Endodermal cell (in vitro differentiated cells): Measurements from ENCODE around the gene ALKBH7. TPM values are rescaled to one million over a fixed set of nuclear protein-coding genes. Genes with fewer than 3 reads are reported as not detected.
A peak's percentile ranks its signal among the peaks of the same experiment; 100 is the strongest.

ENCODE experiments used
- DNase-seq: peaks from one replicate; pipeline ENCODE4 v3.0.0-alpha.2; 2017
- H3K27ac ChIP-seq: 2 replicates; pipeline ENCODE4 v1.5.1; 2013; ENCODE audit warnings: mild to moderate bottlenecking, low read depth, low read length, moderate library complexity
- H3K27me3 ChIP-seq: 2 replicates; pipeline ENCODE4 v1.6.1; 2013; ENCODE audit warnings: mild to moderate bottlenecking, low read length, moderate library complexity; ENCODE audit not compliant: insufficient read depth, control insufficient read depth, poor library complexity, severe bottlenecking
- H3K36me3 ChIP-seq: 2 replicates; pipeline ENCODE4 v1.7.0; 2013; ENCODE audit warnings: mild to moderate bottlenecking, low read length, moderate library complexity; ENCODE audit not compliant: control insufficient read depth, insufficient read depth
- H3K4me1 ChIP-seq: one replicate; pipeline ENCODE4 v1.7.0; 2013; ENCODE audit warnings: low read length; ENCODE audit not compliant: control insufficient read depth, insufficient read depth
- H3K4me3 ChIP-seq: 2 replicates; pipeline ENCODE4 v1.5.1; 2013; ENCODE audit warnings: mild to moderate bottlenecking, low read length, moderate library complexity
- H3K9ac ChIP-seq: 2 replicates; pipeline ENCODE4 v1.6.1; 2013; ENCODE audit warnings: mild to moderate bottlenecking, low read length, moderate library complexity; ENCODE audit not compliant: poor library complexity, severe bottlenecking; ENCODE audit errors: extremely low read depth
- H3K9me3 ChIP-seq: 2 replicates; pipeline ENCODE4 v1.6.1; 2013; ENCODE audit warnings: mild to moderate bottlenecking, low read length, moderate library complexity; ENCODE audit not compliant: control insufficient read depth
- H3K27ac Mint-ChIP-seq: 2 replicates; pipeline ENCODE4 v1.8.0; 2020; ENCODE audit warnings: mixed read lengths
- H3K27me3 Mint-ChIP-seq: 2 replicates; pipeline ENCODE4 v1.8.0; 2021; ENCODE audit warnings: mild to moderate bottlenecking, mixed read lengths; ENCODE audit not compliant: insufficient read depth
- H3K36me3 Mint-ChIP-seq: 2 replicates; pipeline ENCODE4 v1.8.0; 2020; ENCODE audit warnings: low read depth, mixed read lengths
- H3K4me1 Mint-ChIP-seq: 2 replicates; pipeline ENCODE4 v1.8.0; 2020; ENCODE audit warnings: mixed read lengths
- H3K4me3 Mint-ChIP-seq: 2 replicates; pipeline ENCODE4 v1.8.0; 2020; ENCODE audit warnings: mild to moderate bottlenecking, moderate library complexity, mixed read lengths
- H3K9me3 Mint-ChIP-seq: 2 replicates; pipeline ENCODE4 v1.8.0; 2020; ENCODE audit warnings: mild to moderate bottlenecking, mixed read lengths
- CTCF ChIP-seq: fragments of 200-600 bp; sonication (generic); conservative IDR thresholded peaks from 2 replicates; pipeline ENCODE4 v1.5.0; 2021; ENCODE audit warnings: antibody characterized with exemption, mild to moderate bottlenecking
- WGBS, 2 experiments: methylation state at CpG; one replicate each; pipeline versions ENCODE4 v1.1.5 to v1.1.7; 2013; ENCODE audit warnings: missing lambda C conversion rate in 2 of 2, mixed read lengths in 1 of 2; ENCODE audit not compliant: insufficient coverage in 1 of 2, insufficient read length in 1 of 2; 5-methylcytosine and 5-hydroxymethylcytosine counted together
- total RNA-seq, 2 donors: library from RNA; stranded (reverse); fragmentation: NEBNext Ultra II Directional in 1 of 2; extraction: Animal tissue kit (Norgen Biotek cat#: 25700) in 1 of 2; gene quantifications; 2 replicates in 1 of 2; 3 replicates in 1 of 2; pipeline ENCODE4 v1.2.1, GENCODE V29; 2021

The ALKBH7 gene
- total RNA-seq, 2 donors from 2014 or later: 80.0 to 98.3 TPM

GRCh38 chr19:6387372-6387771, 14.8 kb downstream of the ALKBH7 start:
- no peak overlapping the region for H3K4me3 Mint-ChIP-seq
- peaks cover 7% of the 10 kb centered on the region for H3K4me1 Mint-ChIP-seq
- no peaks in the 10 kb centered on the region for H3K4me1 ChIP-seq
- WGBS, 2 experiments: 94 to 95% methylated on average over 11 to 19 of the region's 19 CpGs
- peaks cover 58% of the 10 kb centered on the region for H3K36me3 Mint-ChIP-seq
- H3K9me3 ChIP-seq: no peaks in the 10 kb centered on the region
- TF ChIP-seq CTCF: no peak
- no peaks in the 10 kb centered on the region for H3K27me3 ChIP-seq
- no peaks in the 10 kb centered on the region for H3K27me3 Mint-ChIP-seq
- no peak overlapping the region for H3K27ac ChIP-seq
- peaks cover 69% of the 10 kb centered on the region for H3K36me3 ChIP-seq
- H3K9me3 Mint-ChIP-seq: peaks cover 3% of the 10 kb centered on the region
- H3K4me3 ChIP-seq: no peak overlapping the region
- H3K9ac ChIP-seq: no peak overlapping the region
- no peak overlapping the region for H3K27ac Mint-ChIP-seq
- no peak for DNase-seq

- Mint-ChIP-seq H3K4me3 (peak overlapping the region; percentile 95), H3K4me1 (peaks cover 12% of the 10 kb centered on the region), H3K9me3 (no peaks in the 10 kb centered on the region), H3K27ac (peak overlapping the region; percentile 96), H3K27me3 (no peaks in the 10 kb centered on the region), H3K36me3 (peaks cover 20% of the 10 kb centered on the region)
- no peak for DNase-seq
- Histone ChIP-seq H3K36me3 (peaks cover 32% of the 10 kb centered on the region), H3K9me3 (no peaks in the 10 kb centered on the region), H3K9ac (peak overlapping the region; percentile 90), H3K27me3 (no peaks in the 10 kb centered on the region), H3K27ac (peak overlapping the region; percentile 93), H3K4me3 (peak overlapping the region; percentile 99), H3K4me1 (no peaks in the 10 kb centered on the region)
- no peak for TF ChIP-seq CTCF
- 9 to 20% methylated on average over 8 to 30 of the region's 30 CpGs for WGBS, 2 experiments
Measured at GRCh38 chr19:6392221-6393073, 19.9 kb downstream of the ALKBH7 start.

GRCh38 chr19:6393074-6393982, 20.7 kb downstream of the ALKBH7 start, which contains the start of gene GTF2F1:
Gene GTF2F1, minus strand, starts transcription at chr19:6393164. Its CDS starts 169 bp downstream, at chr19:6392995.
- no peaks in the 10 kb centered on the region for H3K9me3 ChIP-seq
- Mint-ChIP-seq H3K4me3 (peak within 1 kb of the TSS; percentile 95), H3K27me3 (no peaks in the 10 kb centered on the region), H3K27ac (peak within 1 kb of the TSS; percentile 96), H3K9me3 (no peaks in the 10 kb centered on the region), H3K4me1 (peaks cover 12% of the 10 kb centered on the region), H3K36me3 (peaks cover 17% of the 10 kb centered on the region)
- DNase-seq: peak; percentile 96
- peak within 1 kb of the TSS; percentile 93 for H3K27ac ChIP-seq
- no peaks in the 10 kb centered on the region for H3K27me3 ChIP-seq
- peak within 1 kb of the TSS; percentile 99 for H3K4me3 ChIP-seq
- H3K36me3 ChIP-seq: peaks cover 24% of the 10 kb centered on the region
- TF ChIP-seq CTCF: peak; percentile 45
- H3K4me1 ChIP-seq: no peaks in the 10 kb centered on the region
- peak within 1 kb of the TSS; percentile 90 for H3K9ac ChIP-seq
- 0 to 1% methylated on average over 40 to 69 of the region's 69 CpGs for WGBS, 2 experiments
